GM10248 (cell line): ENCODE results near the gene STAU1.

Experiments used
- CTCF ChIA-PET: fragments of 300-600 bp; sonication (Branson Sonifier 250); formaldehyde crosslinking; extraction: SDS; loops from one replicate; lab custom pipeline; 2021; ENCODE audit warnings: antibody characterized with exemption; lab: Yijun Ruan, JAX
- POLR2A ChIA-PET: fragments of 350-650 bp; sonication (Branson Sonifier 250); formaldehyde crosslinking; extraction: SDS; loops from one replicate; lab custom pipeline; 2020; ENCODE audit warnings: antibody characterized with exemption; lab: Yijun Ruan, JAX
- DNase-seq: peaks from one replicate; pipeline ENCODE4 v3.0.0; 2012; ENCODE audit errors: extremely low spot score
- CTCF ChIP-seq: IDR thresholded peaks from 2 replicates; pipeline ENCODE4 v1.5.1; 2012; ENCODE audit warnings: mild to moderate bottlenecking, low read depth; ENCODE audit errors: extremely low read depth, missing control alignments, control extremely low read depth

The STAU1 gene

GRCh38 chr20:49122920-49123319 is 65.2 kb downstream of the STAU1 start:
- POLR2A ChIA-PET, result no interaction called here
- CTCF ChIA-PET, result interaction anchor here (1.1 to 1.8 kb wide), 2 partner anchors 10 to 32 kb away, joined by 3 to 7 read pairs; no protein-coding TSS in a partner anchor
- no peak for TF ChIP-seq CTCF
- DNase-seq, result no peak

DNA sequence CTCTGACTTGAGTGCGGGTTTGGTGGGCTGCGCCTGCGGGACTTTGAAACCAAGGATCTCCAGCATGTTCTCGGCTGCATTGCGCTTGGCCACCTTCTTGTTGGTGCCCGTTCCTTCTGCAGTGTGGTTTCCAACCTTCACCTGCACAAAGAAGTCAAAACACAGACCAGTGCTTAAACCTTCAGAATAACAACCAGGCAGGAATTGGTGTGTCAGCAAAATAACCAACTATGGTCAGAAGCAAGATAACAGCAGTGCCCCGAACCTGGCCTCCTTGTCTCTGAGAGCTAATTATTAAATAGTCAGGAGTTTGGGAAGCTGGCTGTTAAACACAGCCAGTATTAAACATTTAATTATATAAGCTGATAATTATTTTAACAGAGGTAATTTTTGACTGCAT is 68.1 kb downstream of the STAU1 start:
- CTCF ChIA-PET, result interaction anchor here (1.1 kb wide), 1 partner anchor 62 kb away, joined by 3 read pairs; no protein-coding TSS in a partner anchor

GRCh38 chr20:49118307-49118706 is 69.8 kb downstream of the STAU1 start:
- CTCF ChIA-PET, result interaction anchor here (1.2 kb wide), 1 partner anchor 98 kb away, joined by 3 read pairs; no protein-coding TSS in a partner anchor
- no peak for DNase-seq
- no peak for TF ChIP-seq CTCF
- POLR2A ChIA-PET, result no interaction called here

More for the DNA sequence above, 68.1 kb downstream of the STAU1 start:
- DNase-seq, result no peak
- POLR2A ChIA-PET, result no interaction called here
- TF ChIP-seq CTCF, result no peak

GRCh38 chr20:49115564-49115963 is 72.6 kb downstream of the STAU1 start:
- no peak for TF ChIP-seq CTCF
- no peak for DNase-seq
- ChIA-PET POLR2A (no interaction called here), CTCF (no interaction called here)

DNA sequence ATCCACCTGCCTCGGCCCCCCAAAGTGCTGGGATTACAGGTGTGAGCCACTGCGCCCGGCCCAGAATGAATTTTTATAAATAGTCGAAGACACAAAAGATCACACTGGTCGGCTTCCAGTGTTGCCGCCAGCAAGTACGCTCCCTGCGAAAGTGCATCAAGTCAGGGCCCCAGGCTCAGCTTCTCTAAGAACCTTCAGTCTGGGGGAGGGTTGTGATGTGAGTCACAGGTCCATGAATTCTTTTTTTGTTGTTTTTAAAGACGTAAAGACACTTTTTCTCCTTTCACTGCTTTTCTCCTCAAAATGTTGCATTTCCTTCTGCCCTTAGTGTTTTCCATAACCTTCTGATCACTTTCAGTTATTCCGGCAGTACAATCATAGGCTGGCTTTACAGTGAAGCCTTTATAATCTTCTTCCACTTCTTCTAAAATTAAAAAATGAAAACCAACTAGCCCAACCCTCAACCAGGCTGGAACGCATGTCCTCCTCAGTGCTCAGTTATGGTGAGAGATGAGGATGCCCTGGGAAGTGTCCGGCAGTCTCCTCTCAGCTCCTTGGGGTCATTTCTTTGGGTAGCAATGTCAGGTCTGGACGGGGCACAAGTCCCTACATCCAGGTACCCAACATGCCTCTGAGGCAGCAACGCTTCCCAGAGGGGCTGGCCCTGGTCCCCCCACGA is 75.4 kb downstream of the STAU1 start:
- TF ChIP-seq CTCF, result no peak
- ChIA-PET POLR2A (interaction anchor here (0.7 kb wide), 1 partner anchor 588 kb away, joined by 4 read pairs; no protein-coding TSS in a partner anchor), CTCF (no interaction called here)
- no peak for DNase-seq

GRCh38 chr20:49110767-49111694 is 77.1 kb downstream of the STAU1 start:
- CTCF ChIA-PET, result no interaction called here
- DNase-seq, result no peak
- POLR2A ChIA-PET, result no interaction called here
- TF ChIP-seq CTCF, result no peak
